Activated CD8-positive, alpha-beta memory T cell treated with anti-CD3 and anti-CD28 coated beads for 4 hours (primary cell): ENCODE measurements around the gene RPUSD1.
"Not testable (repeated sequence)": the region's sequence is repeated elsewhere in the genome, so short reads cannot be mapped to it uniquely, and the experiment has no call there.

Experiments used
- DNase-seq, 2 donors: peaks; one replicate each; pipeline ENCODE4 v3.0.0-alpha.2; 2020; ENCODE audit warnings: low read depth in 2 of 2

RPUSD1 gene

DNA sequence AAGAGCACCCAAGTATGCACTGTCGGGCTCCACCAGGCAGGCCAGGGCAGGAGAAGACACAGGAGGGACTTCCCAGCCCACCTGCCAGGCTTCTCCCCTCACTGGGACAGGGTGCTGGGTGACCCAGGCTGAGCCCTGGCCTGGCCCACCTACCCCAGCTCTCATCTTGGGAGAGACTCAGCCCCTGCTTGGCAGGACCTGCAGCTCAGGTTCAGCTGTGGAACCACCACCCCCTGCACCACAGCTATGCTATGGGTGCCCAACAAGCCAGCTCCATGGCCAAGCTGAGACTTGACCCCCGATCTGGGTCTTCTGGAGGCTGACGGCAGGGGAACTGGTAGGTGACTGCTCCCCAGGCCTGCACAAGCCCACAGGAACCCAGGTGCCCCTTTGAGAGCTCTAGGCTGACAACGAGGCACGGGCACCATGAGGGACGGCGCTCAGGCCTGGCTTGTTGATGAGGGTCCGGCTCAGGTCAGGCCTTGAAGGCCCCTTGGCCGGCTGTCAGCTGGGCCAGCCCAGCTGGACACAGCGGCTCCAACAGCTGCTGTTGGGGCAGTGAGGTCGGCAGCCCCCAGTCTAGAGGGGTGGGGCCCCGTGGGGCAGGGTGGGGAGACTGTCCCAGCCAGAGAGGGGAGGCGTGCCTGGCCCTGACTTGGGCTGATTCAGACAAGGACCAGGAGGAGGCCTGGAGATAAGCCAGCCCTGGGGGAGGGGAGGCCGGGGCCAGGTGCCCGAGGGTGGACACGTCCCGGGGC is 4.6 kb downstream of the RPUSD1 start:
- no peak for DNase-seq

DNA sequence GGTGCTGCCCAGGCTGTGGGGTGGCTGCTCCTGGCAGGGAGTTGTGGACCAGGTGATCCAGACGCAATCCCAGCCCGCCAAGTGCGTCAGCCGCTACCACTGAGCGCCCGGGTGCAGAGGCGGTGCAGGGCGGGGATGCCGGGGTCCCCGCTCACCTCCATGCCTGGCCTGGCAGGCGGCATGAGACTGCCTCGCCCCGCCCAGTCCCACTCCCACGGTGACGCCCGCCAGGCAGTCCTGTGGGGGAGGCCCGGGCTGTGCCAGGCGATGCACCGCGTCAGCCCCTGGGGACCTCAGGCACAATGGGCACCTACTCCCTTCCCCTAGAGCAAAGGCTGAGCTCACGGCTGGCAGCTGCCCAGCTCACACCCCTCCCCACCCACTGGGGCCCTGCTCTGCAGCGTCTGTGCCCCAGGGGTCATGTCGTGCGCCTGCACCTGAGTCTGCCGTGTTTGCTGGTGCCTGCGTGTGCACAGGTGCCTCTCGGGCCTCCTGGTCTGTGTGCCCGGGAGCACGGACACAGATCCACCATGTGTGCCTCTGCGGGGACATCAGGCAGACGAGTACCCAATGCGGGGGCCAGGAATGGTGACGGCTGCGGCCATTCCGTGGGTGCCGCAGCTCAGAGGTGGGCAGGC is 5.3 kb downstream of the RPUSD1 start:
- no peak for DNase-seq

DNA sequence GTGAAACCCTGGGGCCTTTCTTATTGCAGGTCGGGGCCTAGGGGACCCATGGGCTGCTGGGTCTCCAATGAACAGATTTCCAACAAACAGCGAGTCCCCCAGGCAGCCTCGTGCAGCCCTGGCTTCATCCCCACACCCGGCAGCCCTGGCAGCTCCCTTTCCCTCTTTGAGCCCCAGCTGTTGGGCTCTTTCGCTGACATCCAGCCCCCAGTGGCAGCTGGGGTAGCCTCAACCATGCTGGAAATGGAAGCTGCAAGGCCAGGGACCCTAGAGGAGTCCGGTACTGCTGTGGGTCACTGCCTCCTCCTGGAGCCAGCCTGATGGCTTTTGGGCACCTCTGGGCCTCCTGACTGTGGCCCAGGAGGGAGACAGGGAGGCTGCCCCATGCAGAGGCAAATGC is 5.9 kb downstream of the RPUSD1 start:
- no peak for DNase-seq

DNA sequence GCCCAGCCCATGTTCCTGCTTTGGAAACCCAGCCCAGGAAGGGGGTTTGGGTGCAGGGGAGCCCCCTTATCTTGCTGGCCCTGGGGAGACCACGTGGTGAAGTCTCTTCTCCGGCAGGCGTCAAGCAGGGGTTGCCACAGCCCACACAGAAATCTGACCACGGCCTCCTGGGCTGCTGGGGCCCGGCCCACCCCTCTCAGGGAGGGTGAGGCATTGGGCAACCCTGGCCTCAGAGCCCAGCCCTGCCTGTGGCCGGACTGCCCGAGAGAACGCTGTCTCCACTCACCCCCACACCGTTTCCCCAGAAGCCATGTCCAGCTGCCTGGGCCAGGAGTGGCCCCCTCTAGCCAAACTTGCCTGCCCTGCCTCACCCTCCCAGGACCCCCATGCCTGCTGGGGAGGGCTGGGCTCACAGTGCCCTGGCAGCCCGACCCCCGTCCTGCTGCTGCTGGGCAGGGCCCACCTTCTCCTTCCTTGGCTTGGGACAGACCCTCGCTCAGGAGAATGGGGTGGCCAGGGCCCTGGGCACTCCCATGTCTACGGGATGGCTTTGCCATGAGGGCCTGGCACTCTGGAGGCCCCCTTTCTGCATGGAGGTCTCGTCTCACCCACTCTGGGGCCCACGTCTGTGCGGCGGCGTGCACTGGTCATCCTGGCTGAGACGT is 6.7 kb downstream of the RPUSD1 start:
- DNase-seq: no peak

DNA sequence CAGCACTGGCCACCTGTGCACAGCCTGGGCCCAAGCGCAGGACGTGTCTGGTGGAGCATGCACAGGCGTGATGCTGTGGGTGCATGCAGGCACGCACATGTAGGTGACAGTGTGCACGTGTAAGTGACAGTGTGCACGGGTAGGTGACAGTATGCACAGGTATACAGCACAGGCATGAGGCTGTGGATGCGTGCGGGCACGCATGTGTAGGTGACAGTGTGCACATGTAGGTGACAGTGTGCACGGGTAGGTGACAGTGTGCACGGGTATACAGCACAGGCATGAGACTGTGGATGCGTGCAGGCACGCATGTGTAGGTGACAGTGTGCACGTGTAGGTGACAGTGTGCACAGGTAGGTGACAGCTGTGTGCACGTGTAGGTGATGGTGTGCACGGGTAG is 7.9 kb downstream of the RPUSD1 start:
- DNase-seq: no peak

DNA sequence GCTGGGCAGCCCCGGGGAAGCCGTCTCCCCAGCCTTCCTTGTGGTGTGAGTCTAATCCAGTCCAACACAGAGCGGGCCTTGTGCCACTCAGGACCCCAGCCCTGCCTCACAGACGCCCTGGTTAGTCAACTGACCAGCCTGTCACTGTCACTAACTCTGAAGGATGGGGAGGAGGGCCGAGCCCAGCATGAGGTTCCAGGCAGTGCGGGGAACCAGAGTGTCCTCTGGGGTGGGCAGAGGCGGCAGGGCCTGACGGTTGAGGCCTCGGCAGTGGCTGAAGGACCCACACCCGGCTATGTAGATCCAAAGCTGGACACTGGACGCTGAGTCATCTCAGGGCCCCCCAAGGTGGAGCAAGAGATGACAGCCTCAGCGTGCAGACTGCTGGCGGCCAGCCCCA is 8.6 kb downstream of the RPUSD1 start:
- no peak for DNase-seq

DNA sequence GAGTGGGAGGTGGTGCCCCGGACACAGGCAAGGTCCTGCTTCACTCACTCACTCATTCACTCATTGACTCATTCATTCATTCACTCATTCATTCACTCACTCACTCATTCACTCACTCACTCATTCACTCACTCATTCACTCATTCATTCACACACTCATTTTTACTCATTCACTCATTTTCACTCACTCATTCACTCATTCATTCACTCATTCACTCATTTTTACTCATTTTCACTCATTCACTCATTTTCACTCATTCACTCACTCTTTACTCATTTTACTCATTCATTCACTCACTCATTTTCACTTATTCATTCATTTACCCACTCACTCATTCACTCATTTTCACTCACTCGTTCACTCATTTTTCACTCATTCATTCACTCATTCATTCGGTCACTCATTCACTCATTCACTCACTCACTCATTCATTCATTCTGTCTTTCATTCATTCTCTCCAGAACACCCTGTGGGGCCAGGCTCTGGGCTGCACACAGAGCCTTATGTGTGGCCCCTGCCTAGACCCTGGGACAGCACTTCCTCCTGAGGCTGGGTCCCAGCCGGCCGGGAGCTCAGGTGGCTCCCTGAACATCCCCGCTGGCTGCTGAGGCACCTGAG is 9.2 kb downstream of the RPUSD1 start:
- no peak for DNase-seq

DNA sequence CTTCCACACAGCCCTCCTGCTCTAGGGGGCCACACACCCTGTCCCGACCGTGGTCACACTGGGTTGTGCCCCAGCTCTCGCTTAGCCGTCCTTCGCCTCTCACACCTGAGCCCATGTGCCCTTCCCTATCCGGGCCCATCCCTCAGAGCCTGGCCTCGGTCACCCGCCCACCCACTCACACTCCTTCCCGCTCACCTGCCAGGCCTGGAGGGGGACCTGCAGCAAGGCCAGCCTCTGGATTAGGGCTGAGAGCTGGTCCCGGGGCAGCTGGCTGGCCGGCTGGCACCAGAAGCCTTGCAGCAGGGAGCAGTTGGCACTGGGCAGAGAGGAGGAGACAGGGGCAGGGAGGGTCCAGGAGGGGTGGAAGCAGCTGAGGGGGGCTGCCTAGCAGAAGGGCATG is 9.7 kb downstream of the RPUSD1 start:
- DNase-seq: no peak

DNA sequence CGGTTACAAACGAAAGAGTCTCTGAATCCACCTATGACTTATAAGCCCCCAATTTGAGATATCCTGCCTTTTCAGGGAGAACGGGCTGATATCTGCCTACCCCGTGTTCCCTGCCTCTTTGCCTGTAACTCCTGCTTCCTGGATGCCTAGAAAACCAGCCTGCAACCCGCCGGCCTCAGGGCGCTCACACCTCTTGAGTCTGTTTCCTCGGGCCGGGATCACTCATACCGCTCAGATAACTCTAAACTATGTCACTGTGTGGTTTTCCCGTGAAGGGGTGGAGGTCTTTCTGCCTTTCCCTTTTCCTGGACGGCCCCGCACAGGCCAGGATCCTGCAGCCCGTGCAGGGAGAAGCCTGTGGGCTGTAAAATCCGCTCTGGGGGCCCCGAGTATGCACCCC is 10.4 kb downstream of the RPUSD1 start:
- no peak for DNase-seq

DNA sequence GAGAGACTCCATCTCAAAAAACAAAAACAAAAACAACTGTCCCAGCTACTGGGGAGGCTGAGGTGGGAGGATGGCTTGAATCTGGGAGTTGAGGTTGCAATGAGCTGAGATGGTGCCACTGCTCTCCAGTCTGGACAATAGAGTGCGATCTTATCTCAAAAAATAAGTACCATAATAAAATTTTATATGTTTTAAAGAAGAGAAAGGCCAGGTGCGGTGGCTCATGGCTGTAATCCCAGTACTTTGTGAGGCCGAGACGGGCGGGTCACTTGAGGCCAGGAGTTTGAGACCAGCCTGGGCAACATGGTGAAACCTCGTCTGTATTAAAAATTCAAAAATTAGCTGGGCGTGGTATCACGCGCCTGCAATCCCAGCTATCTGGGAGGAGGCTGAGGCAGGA is 11.4 kb downstream of the RPUSD1 start:
- no peak for DNase-seq

DNA sequence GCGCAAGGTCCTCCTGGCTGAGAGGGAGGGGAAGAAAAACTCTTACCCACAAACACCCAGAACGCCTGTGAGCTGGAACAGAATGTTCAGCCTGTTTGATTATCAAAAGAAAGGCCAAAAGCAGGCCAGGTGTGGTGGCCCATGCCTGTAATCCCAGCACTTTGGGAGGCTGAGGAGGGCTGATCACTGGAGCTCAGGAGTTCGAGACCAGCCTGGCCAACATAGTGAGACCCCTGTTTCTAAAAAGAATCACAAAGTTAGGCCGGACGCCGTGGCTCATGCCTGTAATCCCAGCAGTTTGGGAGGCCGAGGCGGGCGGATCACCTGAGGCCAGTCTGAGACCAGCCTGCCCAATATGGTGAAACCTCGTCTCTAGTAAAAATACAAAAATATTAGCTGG is 11.9 kb downstream of the RPUSD1 start:
- DNase-seq: not testable (repeated sequence)

DNA sequence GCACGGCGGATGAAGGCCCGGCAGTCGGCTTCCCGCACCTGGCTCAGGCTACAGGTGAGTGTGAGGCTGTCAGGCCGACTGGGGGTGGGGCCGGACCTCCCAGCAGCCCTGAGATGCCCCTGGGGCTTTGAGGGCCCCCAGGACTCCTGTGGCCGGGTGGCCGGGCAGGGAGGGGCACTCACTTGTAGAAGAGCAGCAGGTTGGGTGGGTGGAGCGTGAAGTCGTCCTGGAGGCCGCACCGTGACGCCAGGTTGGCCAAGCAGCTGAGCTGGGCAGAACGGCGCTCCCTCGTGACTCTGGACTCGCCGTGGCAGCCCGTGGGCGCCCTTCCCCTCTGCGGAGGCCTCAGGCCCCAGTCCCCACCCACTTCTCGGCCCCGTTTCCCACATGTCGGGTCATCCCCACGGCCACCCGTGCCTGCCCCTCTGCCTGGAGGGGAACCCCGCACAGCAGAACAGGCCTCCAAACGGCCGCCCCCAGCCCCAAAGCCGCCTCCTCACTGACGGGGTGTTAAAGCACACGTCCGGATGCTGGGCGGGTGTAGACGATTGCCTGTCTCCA is 12.9 kb downstream of the RPUSD1 start:
- DNase-seq: no peak

DNA sequence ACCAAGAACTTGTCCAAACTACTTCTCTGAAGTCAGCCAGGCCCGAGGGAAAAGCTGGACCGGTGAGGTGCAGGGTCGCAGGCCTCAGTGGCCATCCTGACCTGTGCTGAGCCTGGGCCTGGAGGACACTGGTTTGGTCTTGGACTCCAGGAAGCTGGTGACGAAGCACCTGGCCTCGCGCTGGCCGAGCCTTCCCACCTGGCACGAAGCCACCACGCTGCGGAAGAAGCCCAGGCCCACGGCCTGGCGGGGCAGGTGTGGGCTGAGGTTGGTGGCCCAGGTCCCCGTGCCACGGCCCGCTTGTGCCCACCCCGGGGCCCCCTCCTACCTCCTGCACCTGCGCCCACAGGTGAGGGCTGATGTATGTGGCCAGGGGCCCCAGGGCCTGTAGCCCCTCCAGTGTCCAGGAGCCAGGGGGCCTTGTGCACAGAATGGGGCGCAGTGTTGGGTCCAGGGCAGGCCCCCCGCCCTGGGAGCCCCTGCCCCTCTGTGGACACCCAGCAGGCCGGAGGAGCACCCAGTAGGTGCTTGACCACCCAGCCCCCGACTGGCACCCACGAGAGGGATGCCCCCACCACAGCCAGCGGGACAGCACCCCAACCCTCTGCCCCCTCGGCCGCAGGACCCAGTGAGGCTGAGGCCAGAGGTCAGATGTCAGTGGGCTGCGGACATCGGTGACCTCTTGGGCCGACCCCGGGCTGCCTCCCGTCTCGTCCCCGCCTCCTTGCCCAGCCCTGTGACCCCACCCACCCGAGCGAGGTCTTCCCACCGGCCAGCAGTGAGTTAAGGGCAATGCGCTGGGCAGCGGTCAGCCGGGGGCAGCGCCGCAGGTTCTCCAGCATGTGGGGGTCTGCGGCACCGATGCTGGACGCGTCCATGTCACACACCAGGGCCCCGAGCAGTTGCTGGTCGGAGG is 13.8 kb downstream of the RPUSD1 start:
- DNase-seq: no peak

DNA sequence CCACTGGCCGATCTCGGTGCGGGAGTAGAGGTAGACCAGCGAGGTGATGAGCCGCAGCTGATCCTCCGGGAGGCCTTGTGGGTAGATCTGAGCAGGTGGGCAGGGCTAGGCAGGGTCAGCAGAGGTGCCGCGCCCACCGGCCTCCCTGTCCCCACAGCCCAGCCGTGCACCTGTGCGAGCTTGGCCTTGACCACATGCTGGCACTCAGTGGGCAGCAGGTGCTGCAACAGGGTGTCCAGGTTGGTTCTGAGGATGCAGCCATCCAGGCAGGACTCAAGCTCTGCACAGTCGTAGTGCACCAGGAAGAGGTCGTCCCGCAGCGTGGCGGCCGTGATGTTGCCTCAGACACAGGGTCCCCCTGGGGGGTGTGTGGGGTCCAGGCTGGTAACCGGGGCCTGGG is 15.2 kb downstream of the RPUSD1 start:
- no peak for DNase-seq

DNA sequence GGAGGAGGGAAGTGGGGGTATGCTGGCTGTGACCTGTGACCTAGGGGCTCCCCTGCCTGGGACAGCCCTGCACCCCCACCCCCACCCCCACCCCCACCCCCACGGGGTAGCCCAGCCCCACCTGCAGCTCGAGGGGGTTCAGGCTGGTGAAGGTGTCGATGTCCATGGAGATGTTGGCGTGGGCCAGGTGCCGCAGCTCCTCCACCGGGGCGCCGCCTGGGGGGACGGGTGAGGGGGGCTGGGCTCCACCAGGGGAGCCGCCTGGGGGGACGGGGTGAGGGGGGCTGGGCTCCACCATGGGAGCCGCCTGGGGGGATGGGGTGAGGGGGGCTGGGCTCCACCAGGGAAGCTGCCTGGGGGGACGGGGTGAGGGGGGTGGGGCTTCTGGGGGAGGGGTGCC is 17.8 kb downstream of the RPUSD1 start:
- no peak for DNase-seq

DNA sequence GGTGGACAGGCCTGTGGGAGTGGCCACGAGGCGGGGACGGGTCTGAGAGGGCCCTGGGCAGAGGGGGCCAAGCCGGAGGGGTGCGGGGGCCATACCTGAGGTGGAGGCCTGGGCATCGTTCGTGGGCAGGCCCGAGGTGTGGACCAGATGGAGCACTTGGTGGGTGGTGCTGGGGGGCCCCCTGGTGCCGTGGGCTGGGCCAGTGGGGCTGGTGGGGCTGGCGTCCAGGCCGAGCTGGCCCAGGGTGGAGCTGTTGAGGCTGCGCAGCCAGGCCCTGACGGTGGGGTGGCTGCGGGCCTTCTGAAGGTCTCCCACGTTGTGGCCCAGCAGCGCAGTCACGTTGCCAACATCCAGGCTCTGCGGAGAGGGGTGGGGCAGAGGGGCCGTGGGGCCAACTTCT is 18.2 kb downstream of the RPUSD1 start:
- DNase-seq: no peak

DNA sequence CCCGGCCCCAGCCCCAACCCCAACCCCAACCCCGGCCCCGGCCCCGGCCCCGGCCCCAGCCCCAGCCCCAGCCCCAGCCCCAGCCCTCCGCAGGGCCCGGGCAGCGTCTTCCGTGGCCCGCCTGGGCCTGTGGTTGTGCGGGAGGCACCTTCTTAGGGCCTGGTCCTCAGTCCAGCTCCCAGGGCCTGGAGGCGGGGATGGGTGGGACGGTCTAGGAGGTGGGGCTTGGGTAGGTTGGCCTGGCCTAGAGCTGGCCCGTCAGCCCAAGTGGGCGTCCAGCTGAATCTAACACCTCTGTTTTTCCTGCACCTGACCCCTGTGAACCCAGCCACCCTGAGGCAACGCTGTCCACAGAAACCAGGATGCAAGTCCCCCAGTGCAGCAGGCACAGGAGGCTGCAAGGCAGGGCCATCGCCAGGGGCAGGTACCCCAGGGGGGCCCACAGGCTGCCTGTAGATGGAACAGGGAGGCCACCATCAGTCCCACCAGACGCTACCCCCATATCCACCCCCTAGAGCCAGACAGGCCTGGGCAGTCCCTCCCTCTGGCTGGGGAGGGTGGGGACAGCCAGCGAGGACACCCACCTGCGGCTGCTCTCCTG is 18.9 kb downstream of the RPUSD1 start:
- no peak for DNase-seq

DNA sequence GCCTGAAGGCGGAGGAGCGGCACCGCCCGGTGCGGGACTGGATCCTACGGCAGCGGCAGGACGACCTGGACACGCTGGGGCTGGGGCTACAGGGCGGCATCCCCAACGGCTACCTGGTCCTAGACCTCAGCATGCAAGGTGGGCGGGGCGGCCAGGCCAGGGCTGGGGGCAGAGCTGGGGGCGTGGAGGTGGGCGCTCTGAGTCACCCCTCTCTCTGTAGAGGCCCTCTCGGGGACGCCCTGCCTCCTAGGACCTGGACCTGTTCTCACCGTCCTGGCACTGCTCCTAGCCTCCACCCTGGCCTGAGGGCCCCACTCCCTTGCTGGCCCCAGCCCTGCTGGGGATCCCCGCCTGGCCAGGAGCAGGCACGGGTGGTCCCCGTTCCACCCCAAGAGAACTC is 19.8 kb downstream of the RPUSD1 start:
- no peak for DNase-seq

DNA sequence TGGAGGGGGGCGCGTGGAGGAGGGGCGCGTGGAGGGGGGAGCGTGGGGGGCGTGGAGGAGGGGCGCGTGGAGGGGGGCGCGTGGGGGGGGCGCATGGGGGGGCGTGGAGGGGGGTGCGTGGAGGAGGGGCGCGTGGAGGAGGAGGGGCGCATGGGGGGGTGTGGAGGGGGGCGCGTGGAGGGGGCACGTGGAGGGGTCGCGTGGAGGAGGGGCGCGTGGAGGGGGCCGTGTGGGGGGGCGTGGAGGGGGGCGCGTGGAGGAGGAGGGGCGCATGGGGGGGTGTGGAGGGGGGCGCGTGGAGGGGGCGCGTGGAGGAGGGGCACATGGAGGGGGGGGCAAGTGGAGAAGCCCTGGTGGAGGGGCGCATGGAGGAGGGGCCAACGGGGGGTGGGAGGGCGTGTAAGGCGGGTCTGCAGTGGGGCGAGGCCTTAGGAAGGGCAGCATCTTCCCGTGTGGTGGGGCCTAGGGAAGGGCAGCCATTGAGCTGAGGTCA is 20.4 kb downstream of the RPUSD1 start:
- DNase-seq: no peak

DNA sequence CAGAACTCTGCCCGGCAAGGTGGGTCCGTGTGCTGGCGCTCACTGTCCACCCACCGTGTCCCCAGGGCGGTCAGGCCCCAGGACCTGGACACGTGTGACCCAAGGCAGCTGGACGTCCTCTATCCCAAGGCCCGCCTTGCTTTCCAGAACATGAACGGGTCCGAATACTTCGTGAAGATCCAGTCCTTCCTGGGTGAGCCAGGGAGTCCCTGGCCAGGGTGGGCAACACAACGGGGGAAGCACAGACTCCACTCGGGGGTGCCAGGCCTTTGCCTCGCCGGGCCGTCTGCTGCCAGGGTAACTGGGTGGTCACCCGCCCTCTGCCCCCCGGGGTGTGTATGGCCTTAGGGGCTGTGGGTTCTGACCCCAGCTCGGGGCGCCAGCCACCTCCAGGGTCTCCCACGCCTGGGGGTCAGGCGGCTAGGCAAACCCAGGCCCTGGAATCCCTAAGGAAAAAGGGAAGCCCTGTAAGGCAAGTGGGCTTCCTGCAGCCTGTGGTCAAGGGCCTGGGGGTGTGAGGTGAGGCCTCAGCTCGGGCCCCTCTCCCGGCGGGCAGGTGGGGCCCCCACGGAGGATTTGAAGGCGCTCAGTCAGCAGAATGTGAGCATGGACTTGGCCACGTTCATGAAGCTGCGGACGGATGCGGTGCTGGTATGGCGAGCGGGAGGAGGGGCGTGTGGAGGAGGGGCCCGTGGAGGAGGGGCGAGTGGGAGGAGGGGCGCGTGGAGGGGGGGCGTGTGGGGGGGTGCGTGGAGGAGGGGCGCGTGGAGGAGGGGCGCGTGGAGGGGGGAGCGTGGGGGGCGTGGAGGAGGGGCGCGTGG is 21.2 kb downstream of the RPUSD1 start:
- DNase-seq: no peak
